Skin epidermis (tissue), 12 donors: ENCODE measurements around the gene MALL.
"Not testable (repeated sequence)": the region's sequence is repeated elsewhere in the genome, so short reads cannot be mapped to it uniquely, and the experiment has no call there.

ENCODE experiments used
- H3K27ac ChIP-seq, 21 experiments: fragments of 200-600 bp; sonication (generic) in 11 of 21; one replicate each; pipeline ENCODE4 v1.5.0; 2020; ENCODE audit warnings: mild to moderate bottlenecking in 3 of 21, inconsistent platforms in 2 of 21, moderate library complexity in 2 of 21
- H3K4me3 ChIP-seq, 7 experiments: fragments of 200-600 bp; sonication (generic) in 2 of 7; one replicate each; pipeline ENCODE4 v1.5.0; 2020; ENCODE audit warnings: inconsistent platforms in 2 of 7, mild to moderate bottlenecking in 2 of 7, moderate library complexity in 1 of 7

Gene MALL

DNA sequence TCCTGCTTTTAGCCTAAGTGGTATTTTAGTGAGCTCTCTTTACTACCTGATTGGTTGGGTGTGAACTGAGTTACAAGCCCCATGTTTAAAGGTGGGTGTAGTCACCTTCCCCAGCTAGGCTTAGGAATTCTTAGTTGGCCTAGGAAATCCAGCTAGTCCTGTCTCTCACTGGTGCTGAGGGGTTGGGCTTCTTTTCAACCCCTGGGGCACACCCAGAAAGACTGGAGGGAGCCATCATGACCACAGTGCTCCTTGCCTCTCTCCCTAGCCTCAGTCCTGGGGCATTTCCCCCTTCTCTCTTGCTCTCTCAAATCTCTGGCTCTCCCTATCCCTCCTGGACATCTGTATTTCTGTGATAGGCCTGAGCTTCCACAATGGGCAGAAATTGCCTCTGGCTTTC, 57.6 kb downstream of the MALL start:
- H3K4me3 ChIP-seq, H3K27ac ChIP-seq: not testable (repeated sequence)

GRCh38 chr2:110055819-110056408, 59.7 kb downstream of the MALL start:
- H3K27ac ChIP-seq, H3K4me3 ChIP-seq: not testable (repeated sequence)

DNA sequence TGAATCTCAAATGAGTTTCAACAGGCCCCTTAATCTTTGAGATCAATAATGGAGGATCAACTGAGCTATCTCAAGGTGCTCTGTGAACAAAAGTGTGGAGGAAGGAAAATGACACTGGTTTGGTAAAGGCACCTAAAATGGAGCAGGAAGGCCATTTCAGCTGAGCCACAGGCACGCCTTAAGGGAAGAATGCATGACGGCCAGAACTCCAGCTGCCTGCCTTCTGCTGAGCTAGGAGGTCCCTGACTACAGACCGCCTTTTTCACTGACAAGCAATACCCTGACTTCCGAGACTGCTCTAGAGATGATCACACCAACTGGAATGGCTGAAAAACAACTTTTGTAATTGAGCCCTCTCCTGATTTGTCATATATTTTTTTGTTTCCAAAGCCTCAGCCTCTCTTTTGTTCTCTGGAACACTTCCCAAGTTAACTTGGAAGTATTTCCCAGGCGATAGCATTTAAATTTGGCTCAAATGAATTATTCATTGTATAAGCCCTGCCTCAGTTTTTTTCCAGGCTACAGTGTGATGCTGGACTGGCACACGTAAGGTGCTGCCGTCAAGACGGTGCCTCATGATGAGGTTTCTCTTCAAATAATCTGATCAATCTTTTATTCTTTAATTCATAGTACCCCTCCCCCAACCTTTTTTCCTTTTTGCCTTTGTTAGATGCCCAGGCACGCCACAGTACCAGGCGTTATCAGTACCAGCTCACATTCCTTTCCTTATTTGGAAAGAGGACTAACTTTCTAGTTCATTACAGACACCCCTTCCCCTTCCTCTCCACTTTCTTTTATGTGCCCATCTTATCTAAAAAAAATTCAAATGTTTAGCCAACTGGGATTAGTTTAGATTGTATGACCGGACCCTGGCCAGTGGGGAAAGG, 60.9 kb downstream of the MALL start:
- H3K4me3 ChIP-seq, result not testable (repeated sequence)
- H3K27ac ChIP-seq, result peak overlapping the region in 2 of 21 experiments; percentile 39 to 73

- not testable (repeated sequence) for H3K27ac ChIP-seq
These were observed 61.9 kb downstream of the MALL start for GRCh38 chr2:110053688-110054087.

DNA sequence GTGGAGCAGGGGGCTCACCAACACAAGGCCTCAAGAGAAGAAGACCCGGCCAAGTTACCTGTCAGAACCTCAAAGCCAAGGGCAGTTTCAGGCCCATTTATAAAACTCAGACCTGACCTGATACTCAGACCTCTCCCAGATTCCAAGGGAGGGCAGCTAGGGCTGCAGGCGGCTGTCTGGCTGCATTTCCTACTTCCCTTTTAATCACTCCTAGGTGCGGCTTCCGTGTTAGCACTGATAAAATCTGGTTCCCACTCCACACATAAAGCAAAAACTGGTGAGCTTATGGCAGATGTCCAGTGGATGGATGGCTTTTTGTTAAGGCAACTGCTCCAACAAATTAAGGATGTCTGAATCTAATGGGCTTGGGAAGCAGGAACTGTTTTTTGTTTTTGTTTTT, 63.5 kb downstream of the MALL start:
- H3K4me3 ChIP-seq, H3K27ac ChIP-seq: not testable (repeated sequence)

More at GRCh38 chr2:110053688-110054087, 61.9 kb downstream of the MALL start:
- H3K4me3 ChIP-seq, result not testable (repeated sequence)

DNA sequence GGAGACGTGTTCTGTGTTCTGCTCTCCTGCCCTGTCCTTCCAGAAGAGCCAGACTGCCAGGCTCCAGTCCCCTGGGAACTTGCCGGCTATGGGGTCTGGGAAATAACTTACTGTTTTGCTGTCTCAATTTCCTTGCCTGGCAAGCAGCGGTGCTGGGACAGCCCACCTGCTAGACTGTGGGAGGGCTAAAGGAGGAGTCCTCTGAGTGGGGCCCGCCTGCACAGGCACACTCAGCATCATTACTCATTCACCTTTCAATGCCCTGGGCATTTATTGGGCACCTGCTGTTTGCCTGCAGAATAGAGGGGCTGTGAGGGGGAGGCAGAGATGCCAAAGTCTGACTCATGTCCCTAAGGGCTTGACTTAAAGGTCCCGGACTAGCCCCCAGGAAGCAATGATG, 65.4 kb downstream of the MALL start:
- not testable (repeated sequence) for H3K4me3 ChIP-seq, H3K27ac ChIP-seq

GRCh38 chr2:110049769-110050168, 65.9 kb downstream of the MALL start:
- H3K4me3 ChIP-seq, H3K27ac ChIP-seq: not testable (repeated sequence)

DNA sequence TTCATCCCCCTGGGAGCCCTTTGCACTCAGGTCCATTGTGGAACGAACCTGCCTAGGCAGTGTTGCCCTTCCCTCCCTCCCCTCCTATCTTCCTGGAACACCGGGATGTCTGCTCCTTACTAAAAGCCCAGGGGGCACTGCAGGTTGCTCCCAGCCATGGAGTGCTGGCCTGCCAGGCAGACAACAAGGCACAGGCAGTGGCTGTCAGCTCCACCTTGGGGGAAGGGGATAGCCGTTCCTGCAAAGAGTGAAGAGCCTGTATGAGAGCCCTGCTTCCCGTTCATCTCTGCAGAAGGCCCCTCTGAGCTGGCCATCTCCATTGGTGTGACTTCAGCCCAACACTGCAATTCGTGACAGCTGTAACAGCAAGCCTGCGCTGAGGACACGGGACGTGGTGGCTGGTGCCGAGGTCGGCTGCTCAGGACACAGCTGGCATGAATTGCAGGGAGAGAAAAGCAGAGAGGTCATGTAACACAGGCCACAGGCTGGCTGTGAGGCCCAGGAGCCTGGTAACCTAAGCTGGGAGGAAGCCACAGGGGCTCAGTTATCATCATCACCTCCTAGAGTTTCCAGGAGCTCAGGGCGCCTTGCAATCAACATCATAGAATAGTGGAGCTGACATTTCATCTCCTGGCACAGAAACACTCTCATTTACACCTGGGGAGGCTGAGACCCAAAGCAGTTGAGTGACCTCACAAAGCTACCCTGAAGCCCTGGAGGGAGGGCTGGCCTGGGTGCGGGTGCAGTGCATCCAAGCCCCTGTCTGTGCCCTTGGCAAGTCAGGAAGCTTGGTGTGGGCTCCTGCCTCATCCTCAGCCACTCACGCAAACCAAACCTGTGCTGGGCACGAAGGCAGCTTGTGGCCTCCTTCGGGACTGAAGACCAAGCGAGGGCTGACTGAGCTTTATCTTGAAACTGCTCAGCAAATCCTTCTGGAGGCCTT, 67.1 kb downstream of the MALL start:
- H3K4me3 ChIP-seq, H3K27ac ChIP-seq: not testable (repeated sequence)

DNA sequence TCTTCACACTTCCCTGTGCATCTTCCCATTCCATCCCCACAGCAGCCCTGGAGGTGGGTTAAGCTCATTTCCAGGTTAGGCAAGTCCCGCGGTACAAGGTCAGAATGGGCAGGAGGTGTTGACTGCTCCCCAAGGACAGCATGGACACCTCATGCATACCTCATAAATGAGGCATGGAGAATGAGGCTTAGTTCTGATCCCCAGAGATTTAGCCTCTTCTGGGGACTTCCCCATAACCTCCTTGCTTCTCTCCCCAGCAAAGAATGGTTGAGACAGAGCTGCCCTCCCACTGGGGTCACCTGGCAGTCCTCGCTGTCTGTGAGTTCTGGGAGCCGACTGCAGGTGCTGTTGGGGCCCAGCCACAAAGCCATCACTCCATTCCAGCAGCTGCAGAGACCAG, 68.4 kb downstream of the MALL start:
- H3K4me3 ChIP-seq, H3K27ac ChIP-seq: not testable (repeated sequence)

GRCh38 chr2:110041941-110042660, 73.5 kb downstream of the MALL start:
- H3K27ac ChIP-seq, H3K4me3 ChIP-seq: not testable (repeated sequence)

- H3K4me3 ChIP-seq, H3K27ac ChIP-seq: not testable (repeated sequence)
These were observed 78.3 kb downstream of the MALL start for GRCh38 chr2:110037336-110037735.

- H3K27ac ChIP-seq, H3K4me3 ChIP-seq: not testable (repeated sequence)
These were observed 80.2 kb downstream of the MALL start for GRCh38 chr2:110035384-110035783.

DNA sequence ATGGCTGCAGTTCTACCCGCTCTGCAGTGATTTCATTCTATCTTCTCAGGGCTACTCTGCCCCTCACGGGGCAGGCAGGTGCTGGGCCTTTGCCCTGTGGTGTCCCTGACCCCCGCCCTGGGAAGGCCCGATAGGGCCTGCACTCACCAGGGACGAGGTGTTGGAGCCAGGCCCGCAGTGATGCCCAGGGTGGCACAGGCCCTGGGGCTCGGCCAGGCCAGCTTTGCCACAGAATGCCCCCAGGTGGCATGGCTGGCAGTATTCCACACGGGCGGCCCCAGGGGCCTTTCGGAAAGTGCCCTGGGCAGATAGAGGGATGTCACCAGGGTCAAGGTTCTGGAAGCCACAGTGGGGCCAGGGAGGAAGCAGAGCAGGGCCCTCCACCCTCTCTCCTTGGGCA, 80.7 kb downstream of the MALL start:
- not testable (repeated sequence) for H3K4me3 ChIP-seq, H3K27ac ChIP-seq
